ENCODE measurements around the gene CACNA1A.
"Not testable (repeated sequence)": the region's sequence is repeated elsewhere in the genome, so short reads cannot be mapped to it uniquely, and the experiment has no call there.

CACNA1A gene

DNA sequence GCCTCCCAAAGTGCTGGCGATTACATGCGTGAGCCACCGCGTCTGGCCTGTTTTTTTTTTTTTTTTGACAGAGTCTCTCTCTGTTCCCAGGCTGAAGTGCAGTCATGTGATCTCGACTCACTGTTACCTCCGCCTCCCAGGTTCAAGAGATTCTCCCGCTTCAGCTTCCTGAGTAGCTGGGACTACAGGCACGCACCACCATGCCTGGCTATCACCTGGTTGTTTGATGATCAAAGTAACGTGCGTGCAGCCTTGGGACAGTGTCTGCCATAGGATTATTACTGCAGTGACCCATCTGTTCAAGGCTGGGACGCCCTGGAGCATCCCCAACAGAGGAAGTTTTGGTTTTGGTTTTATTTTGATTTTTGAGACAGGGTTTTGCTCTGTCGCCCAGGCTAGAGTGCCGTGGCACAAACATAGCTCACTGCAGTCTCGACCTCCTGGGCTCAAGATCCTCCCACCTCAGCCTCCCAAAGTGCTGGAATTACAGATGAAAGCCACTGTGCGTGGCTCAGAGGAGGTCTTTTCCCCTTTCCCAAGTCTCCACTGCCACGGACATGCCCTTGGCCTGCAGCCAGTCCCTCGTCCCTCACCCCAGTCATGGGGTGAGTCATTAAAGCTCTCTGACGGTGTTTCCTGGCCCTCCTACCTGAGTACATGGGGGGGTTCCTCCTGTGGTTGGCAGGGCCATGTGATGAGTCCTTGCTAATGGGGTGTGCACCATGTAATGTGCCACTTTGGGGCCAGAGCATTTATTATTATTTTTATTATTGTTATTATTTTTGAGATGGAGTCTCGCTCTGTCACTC lies 290.5 kb downstream of the CACNA1A start:
- peak; percentile 20 for DNase-seq

GRCh38 chr19:13214036-13214730 lies 292.1 kb downstream of the CACNA1A start:
- no peak for DNase-seq

DNA sequence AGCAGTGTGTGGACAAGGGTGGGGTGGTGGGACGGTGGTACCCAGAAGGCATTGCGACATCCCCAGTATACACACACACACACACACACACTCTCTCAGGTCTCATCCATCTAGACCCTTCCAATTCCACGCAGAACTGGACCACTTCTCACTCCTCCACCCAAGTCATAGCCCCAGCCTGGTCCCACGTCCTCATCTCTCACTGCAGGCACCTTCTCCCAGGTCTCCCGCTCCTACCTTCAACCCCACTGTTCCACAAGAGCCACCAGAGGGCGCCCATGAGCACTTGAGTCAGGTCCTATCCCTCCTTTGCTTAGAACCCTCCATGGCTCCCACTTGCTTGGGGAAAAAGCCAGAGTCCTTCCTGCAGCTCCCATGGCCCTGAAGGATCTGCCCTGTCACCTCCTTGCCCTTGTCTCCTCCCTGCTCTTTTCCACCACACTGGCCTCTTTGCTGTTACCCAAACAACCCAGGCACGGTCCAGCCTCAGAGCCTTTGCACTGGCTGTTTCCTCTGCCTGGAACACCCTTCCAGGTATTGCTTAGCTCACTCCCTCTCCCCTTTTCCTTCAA lies 293.4 kb downstream of the CACNA1A start:
- DNase-seq, result peak; percentile 82

- DNase-seq, result no peak
Observed at GRCh38 chr19:13211426-13212308, 294.6 kb downstream of the CACNA1A start.

GRCh38 chr19:13210941-13211340 lies 295.3 kb downstream of the CACNA1A start:
- no peak for DNase-seq

DNA sequence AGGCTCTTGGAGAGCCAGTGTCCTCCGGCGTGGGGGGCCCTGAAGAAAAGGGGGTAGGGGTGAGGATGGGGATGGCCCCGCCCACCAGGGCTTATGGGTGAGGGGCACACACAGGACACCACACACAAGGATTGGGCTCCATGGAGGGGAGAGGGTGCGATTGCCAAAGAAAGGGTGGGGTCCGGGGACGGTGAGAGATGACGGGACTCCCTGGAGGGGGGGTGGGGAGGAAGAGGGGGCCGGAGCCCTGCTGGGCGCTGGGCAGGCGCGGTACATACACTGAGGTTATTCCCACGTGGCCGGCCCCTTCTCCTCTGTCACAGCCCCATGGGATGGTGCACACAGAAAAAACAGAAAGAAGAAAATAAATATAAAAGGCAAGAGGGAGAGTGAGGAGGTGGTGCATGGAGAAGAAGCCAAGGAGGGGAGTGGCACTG lies 295.9 kb downstream of the CACNA1A start:
- no peak for DNase-seq

DNA sequence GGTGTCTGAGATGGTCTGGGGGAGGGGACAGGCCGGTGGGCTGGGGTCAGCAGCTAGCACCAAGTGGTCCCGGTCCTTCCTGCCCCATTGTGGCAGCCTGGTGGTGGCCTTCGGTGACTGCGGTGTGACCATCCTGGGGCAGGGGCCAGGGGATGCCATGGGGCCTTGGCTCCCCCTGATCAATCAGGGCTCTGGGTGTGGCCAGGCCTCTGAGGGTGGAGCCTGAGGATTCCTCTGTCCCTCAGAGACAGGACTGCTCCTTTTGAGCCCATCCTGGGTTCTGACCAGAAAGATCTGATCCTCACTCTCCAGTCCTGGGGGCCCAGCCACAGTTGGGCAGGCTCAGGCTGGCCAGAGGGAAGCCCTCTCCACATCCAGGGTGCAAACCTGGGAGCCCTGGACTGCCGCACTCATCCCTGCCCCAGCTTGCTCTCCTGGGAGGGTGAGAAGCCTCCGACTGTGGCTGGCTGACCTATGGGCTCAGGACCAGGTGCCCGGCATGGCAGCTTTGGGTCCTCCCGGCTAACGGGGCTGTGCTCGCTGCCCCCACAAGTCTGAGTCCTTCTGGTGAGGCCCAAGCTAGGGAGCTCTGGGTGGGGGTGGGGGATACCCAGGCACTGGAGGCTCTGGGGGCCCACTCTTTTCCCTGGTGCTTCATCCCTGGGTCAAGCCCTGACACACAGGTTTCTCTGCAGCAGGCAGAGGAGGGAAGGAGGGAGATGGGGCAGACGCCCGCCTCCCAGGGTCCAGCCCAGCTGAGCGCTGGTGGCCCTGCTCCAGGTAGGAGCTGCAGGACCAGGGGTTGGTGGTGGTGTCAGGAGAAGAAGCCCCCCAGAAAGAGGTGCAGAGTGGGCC lies 296.6 kb downstream of the CACNA1A start:
- DNase-seq, result no peak

GRCh38 chr19:13208672-13209483 lies 297.4 kb downstream of the CACNA1A start:
- DNase-seq, result no peak

- peak; percentile 93 for DNase-seq
Observed at GRCh38 chr19:13207846-13208671, 298.2 kb downstream of the CACNA1A start.

GRCh38 chr19:13207237-13207845 lies 298.9 kb downstream of the CACNA1A start:
- DNase-seq, result no peak

DNA sequence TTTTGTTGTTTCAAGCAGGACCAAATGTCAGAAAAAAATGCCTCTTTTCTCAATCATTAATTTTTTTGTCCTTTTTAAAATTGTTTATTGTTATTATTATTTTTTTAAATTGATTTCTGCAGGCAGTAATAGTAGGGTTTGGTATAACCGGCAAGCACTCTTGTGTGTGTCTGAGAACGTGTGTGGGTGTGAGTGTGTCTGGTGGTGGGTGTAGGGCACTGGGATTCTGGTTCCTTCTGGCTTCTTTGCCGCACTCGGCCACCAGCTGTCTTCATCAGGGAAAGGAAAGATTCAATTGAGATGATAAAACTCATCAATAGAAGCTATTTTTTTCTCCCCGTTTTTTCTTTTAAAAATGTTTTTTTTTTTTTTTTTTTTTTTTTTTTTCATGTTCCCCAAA lies 299.7 kb downstream of the CACNA1A start:
- DNase-seq, result no peak

DNA sequence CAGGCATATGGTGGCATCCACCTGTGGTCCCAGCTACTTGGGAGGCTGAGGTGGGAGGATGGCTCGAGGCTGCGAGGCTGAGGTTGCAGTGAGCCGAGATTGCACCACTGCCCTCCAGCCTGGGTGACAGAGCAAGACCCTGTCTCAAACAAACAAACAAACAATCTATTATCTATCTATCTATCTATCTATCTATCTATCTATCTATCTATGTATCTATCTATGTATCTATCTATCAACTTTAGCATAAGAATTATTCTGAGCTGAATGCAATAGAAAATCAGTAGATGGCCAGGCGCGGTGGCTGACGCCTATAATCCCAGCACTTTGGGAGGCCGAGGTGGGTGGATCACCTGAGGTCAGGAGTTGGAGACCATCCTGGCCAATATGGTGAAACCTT lies 304.2 kb downstream of the CACNA1A start:
- not testable (repeated sequence) for DNase-seq

DNA sequence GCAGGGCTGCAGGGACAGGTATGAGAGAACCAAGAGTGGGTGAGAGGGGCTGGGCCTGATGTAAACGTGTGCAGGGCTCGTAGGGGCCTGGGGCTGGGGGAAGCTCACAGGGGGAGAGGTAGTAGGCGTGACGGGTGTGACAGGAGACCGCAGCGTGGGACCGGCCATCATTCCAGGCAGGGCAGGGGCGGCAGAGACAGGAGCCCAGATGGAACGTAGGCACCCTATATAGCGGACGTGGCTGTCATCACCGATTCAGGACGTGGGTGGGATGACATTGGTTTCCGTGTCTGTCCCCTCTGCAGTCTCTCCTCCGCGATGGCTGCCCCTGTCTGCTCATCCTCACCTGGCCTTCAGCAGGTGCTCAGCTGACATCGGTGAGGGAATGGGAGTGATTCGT lies 307.6 kb downstream of the CACNA1A start:
- no peak for DNase-seq

- DNase-seq, result no peak
Observed at GRCh38 chr19:13195678-13196077, 310.6 kb downstream of the CACNA1A start.

DNA sequence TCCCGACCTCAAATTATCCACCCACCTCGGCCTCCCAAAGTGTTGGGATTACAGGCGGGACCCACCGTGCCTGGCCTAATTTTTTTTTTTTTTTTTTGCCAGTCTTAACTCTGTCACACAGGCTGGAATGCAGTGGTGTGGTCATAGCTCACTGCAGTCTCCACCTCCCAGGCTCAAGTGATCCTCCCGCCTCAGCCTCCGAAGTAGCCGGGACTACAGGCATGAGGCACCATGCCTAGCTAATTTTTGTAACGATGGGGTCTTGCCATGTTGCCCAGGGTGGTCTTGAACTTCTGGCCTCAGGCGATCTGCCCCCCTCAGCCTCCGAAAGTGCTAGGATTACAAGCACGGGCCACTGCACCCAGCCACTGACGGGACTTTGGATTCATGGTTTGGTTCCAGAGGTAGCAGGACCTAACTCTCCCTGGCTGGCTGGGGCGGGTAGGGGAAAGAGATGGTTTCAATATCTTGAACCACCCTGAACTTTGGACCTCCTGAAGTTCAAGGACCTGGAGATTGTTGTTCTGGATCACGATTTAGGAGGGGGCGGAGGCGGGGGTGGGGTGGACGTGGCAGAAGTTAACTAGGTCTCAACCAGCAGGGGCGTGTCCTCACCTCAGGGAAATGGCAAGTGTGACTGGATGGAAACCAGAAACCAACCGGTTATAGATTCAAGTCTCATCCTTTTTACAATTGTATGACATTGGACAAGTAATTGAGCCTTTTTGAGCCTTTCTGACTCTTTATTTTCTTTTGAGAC lies 315.3 kb downstream of the CACNA1A start:
- DNase-seq, result no peak

- DNase-seq, result no peak
Observed at GRCh38 chr19:13189600-13189999, 316.7 kb downstream of the CACNA1A start.

- DNase-seq, result no peak
Observed at GRCh38 chr19:13187419-13187818, 318.9 kb downstream of the CACNA1A start.

- DNase-seq, result not testable (repeated sequence)
Observed at GRCh38 chr19:13186688-13187087, 319.6 kb downstream of the CACNA1A start.

Data from suppressor macrophage treated with lipopolysaccharide for 4 hours (primary cell).